ENCODE measurements around the gene PLA1A.
A peak's percentile ranks its signal among the peaks of the same experiment; 100 is the strongest.

The PLA1A gene

GRCh38 chr3:119643528-119643927 lies 45.8 kb downstream of the PLA1A start:
- ChIA-PET POLR2A (no interaction called here), CTCF (interaction anchor here (0.6 to 0.7 kb wide), 2 partner anchors 20 to 37 kb away, joined by 3 to 4 read pairs; no protein-coding TSS in a partner anchor)
- H3K36me3 ChIP-seq (ENCODE audit: control insufficient read depth in 2 of 2, insufficient read depth in 1 of 2, low read length in 2 of 2) = peaks cover 0 to 4% of the 10 kb centered on the region in 2 experiments; a peak in 1 of 3 replicates
- H3K27ac ChIP-seq (ENCODE audit: extremely low read depth, low read depth, low read length) = no peak overlapping the region
- H3K4me1 ChIP-seq (ENCODE audit: control insufficient read depth, insufficient read depth, low read length) = no peaks in the 10 kb centered on the region
- no peaks in the 10 kb centered on the region for H3K9me3 ChIP-seq (ENCODE audit: control insufficient read depth, insufficient read depth, low read depth, low read length)
- H3K4me3 ChIP-seq (ENCODE audit: low read depth, low read length) = no peak overlapping the region
- TF ChIP-seq ZNF335 (tag by site-specific recombination; conservative IDR thresholded peaks at IDR 0.05) (0 out of 2 replicates have a peak, but pooled peaks have one; percentile 14), ZSCAN18 (tag by site-specific recombination; IDR thresholded peaks at IDR 0.05) (no peak)

GRCh38 chr3:119644481-119644880 lies 46.8 kb downstream of the PLA1A start:
- Histone ChIP-seq H3K4me1 (ENCODE audit: control insufficient read depth, insufficient read depth, low read length) (no peaks in the 10 kb centered on the region), H3K36me3 (ENCODE audit: control insufficient read depth in 2 of 2, insufficient read depth in 1 of 2, low read length in 2 of 2) (peaks cover 0 to 4% of the 10 kb centered on the region in 2 experiments; a peak in 1 of 3 replicates), H3K27ac (ENCODE audit: extremely low read depth, low read depth, low read length) (no peak overlapping the region), H3K9me3 (ENCODE audit: control insufficient read depth, insufficient read depth, low read depth, low read length) (no peaks in the 10 kb centered on the region), H3K4me3 (ENCODE audit: low read depth, low read length) (no peak overlapping the region)
- ChIA-PET POLR2A (no interaction called here), CTCF (interaction anchor here (0.7 kb wide), 1 partner anchor 10 kb away, joined by 3 read pairs; no protein-coding TSS in a partner anchor)
- TF ChIP-seq ZNF521 (tag by site-specific recombination; IDR thresholded peaks at IDR 0.05) (no peak), ZNF449 (tag by site-specific recombination; IDR thresholded peaks at IDR 0.05) (no peak), ZNF138 (tag by site-specific recombination; IDR thresholded peaks at IDR 0.05; ENCODE audit: borderline replicate concordance) (no peak), ZNF623 (tag by site-specific recombination; IDR thresholded peaks at IDR 0.05) (no peak), ZNF645 (tag by site-specific recombination; IDR thresholded peaks at IDR 0.05) (no peak), ZNF514 (tag by site-specific recombination; IDR thresholded peaks at IDR 0.05) (no peak), ELK4 (IDR thresholded peaks at IDR 0.05; ENCODE audit: borderline replicate concordance, low read depth, low read length) (no peak), MZF1 (tag by site-specific recombination; IDR thresholded peaks at IDR 0.05; ENCODE audit: borderline replicate concordance) (no peak), ZFP37 (tag by site-specific recombination; IDR thresholded peaks at IDR 0.05) (no peak)

GRCh38 chr3:119645813-119646212 lies 48.1 kb downstream of the PLA1A start:
- CTCF ChIA-PET = no interaction called here
- no peak overlapping the region for H3K27ac ChIP-seq (ENCODE audit: extremely low read depth, low read depth, low read length)
- POLR2A ChIA-PET = no interaction called here
- H3K9me3 ChIP-seq (ENCODE audit: control insufficient read depth, insufficient read depth, low read depth, low read length) = no peaks in the 10 kb centered on the region
- H3K36me3 ChIP-seq (ENCODE audit: control insufficient read depth in 2 of 2, insufficient read depth in 1 of 2, low read length in 2 of 2) = peaks cover 0 to 4% of the 10 kb centered on the region in 2 experiments; a peak in 1 of 3 replicates
- H3K4me1 ChIP-seq (ENCODE audit: control insufficient read depth, insufficient read depth, low read length) = no peaks in the 10 kb centered on the region
- H3K4me3 ChIP-seq (ENCODE audit: low read depth, low read length) = no peak overlapping the region
- TF ChIP-seq ZNF280C (tag by site-specific recombination; IDR thresholded peaks at IDR 0.05) = no peak
- no peak for TF ChIP-seq PBX3 (CRISPR knock-in tag; IDR thresholded peaks at IDR 0.05)
- no peak for TF ChIP-seq ZNF654 (tag by site-specific recombination; IDR thresholded peaks at IDR 0.05; ENCODE audit: low read depth)
- no peak for TF ChIP-seq ZNF132 (tag by site-specific recombination; IDR thresholded peaks at IDR 0.05; ENCODE audit: borderline replicate concordance)
- no peak for TF ChIP-seq ZNF16 (tag by site-specific recombination; IDR thresholded peaks at IDR 0.05; ENCODE audit: low read depth)
- TF ChIP-seq ZNF670 (tag by site-specific recombination; IDR thresholded peaks at IDR 0.05; ENCODE audit: low read depth) = no peak
- TF ChIP-seq ZNF221 (tag by site-specific recombination; IDR thresholded peaks at IDR 0.05; ENCODE audit: borderline replicate concordance) = no peak
- no peak for TF ChIP-seq ZNF335 (tag by site-specific recombination; conservative IDR thresholded peaks at IDR 0.05)
- no peak for TF ChIP-seq SP7 (tag by site-specific recombination; IDR thresholded peaks at IDR 0.05)
- no peak for TF ChIP-seq ZNF768 (tag by site-specific recombination; IDR thresholded peaks at IDR 0.05)
- no peak for TF ChIP-seq ZNF114 (tag by site-specific recombination; IDR thresholded peaks at IDR 0.05)
- no peak for TF ChIP-seq ZNF514 (tag by site-specific recombination; IDR thresholded peaks at IDR 0.05)
- no peak for TF ChIP-seq GLI4 (tag by site-specific recombination; IDR thresholded peaks at IDR 0.05)
- TF ChIP-seq ZNF837 (tag by site-specific recombination; IDR thresholded peaks at IDR 0.05) = no peak
